Endothelial cell (in vitro differentiated cells): ENCODE results near the gene RNF103. TPM values are rescaled to one million over a fixed set of nuclear protein-coding genes. Genes with fewer than 3 reads are reported as not detected.
"Not testable (repeated sequence)": the region's sequence is repeated elsewhere in the genome, so short reads cannot be mapped to it uniquely, and the experiment has no call there.

Experiments
- DNase-seq: peaks from one replicate; pipeline ENCODE4 v3.0.0; 2021; ENCODE audit warnings: low spot score
- H3K27ac Mint-ChIP-seq: one replicate; pipeline ENCODE4 v1.8.0; 2021; ENCODE audit warnings: mixed read lengths, inconsistent platforms; ENCODE audit not compliant: unreplicated experiment
- H3K27me3 Mint-ChIP-seq: one replicate; pipeline ENCODE4 v1.8.0; 2021; ENCODE audit warnings: mild to moderate bottlenecking, moderate library complexity, mixed read lengths, inconsistent platforms; ENCODE audit not compliant: unreplicated experiment
- H3K36me3 Mint-ChIP-seq: one replicate; pipeline ENCODE4 v1.8.0; 2021; ENCODE audit warnings: mild to moderate bottlenecking, low read depth, mixed read lengths, inconsistent platforms; ENCODE audit not compliant: unreplicated experiment
- H3K4me1 Mint-ChIP-seq: one replicate; pipeline ENCODE4 v1.8.0; 2021; ENCODE audit warnings: mild to moderate bottlenecking, mixed read lengths, inconsistent platforms; ENCODE audit not compliant: unreplicated experiment
- H3K4me3 Mint-ChIP-seq: one replicate; pipeline ENCODE4 v1.8.0; 2021; ENCODE audit warnings: mild to moderate bottlenecking, mixed read lengths, inconsistent platforms; ENCODE audit not compliant: unreplicated experiment
- H3K9me3 Mint-ChIP-seq: one replicate; pipeline ENCODE4 v1.8.0; 2021; ENCODE audit warnings: mixed read lengths, inconsistent platforms; ENCODE audit not compliant: unreplicated experiment
- CTCF ChIP-seq: fragments of 200-600 bp; sonication (generic); IDR thresholded peaks from one replicate; pipeline ENCODE4 v1.5.0; 2021; ENCODE audit warnings: antibody characterized with exemption; ENCODE audit not compliant: unreplicated experiment
- long read RNA-seq: library from polyadenylated mRNA; unstranded; transcript quantifications from one replicate; pipeline ENCODE4 v2.0.0, GENCODE V29; 2020; ENCODE audit not compliant: unreplicated experiment
- total RNA-seq: library from RNA; stranded (reverse); fragmentation: NEBNext Ultra II Directional; extraction: Animal tissue kit (Norgen Biotek cat#: 25700); gene quantifications from one replicate; pipeline ENCODE4 v1.2.1, GENCODE V29; 2021; ENCODE audit not compliant: unreplicated experiment

RNF103 gene
- total RNA-seq, result 31.9 TPM
- long read RNA-seq, partial matches to known transcripts, result 0 of 4 reads
- long read RNA-seq, other reads (novel, unspliced or antisense), result 0 of 4 reads

DNA sequence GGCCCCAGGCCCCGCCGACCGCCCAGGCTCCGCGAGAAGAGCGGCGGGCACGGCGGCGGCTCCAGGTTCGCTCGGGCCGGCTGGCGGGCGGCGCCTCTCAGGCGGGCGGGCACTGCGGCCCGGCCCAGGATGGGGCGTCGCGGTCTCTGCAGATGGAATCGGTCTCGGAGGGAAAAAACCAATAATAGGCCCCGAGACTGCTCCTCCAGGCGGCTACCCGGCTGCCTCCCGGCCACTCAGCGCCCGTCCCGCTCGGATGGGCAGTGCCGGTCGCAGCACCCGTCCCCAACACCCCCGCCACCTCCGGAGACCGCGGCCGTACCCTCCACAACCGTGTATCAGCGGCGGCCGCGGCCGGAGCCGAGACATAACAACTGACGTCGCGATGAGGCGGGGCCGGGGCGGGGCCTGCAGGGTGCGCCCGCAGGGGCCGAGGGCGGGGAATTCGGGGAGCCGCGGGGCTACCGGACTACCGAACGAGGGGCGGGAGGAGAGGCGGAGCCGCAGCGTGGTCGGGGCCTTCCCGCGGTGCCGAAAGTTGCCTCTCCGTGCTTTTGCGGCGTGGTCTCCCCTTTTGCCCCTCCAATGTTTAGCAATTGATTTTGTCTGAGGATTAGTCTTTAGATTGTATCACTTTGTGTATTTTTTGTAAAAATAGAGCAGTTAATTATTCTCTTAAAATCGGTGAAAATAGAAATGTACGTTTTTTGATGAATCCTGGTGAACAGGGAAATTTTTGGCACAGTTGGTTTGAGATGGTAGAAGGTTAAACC, at the start of gene RNF103:
Gene RNF103, minus strand, starts transcription at position 372 of the 773 bp plus-strand sequence. CDS start 979 bp downstream, outside the sequence.
- Mint-ChIP-seq H3K36me3 (no peaks in the 10 kb centered on the region), H3K27me3 (peaks cover 9% of the 10 kb centered on the region), H3K9me3 (no peaks in the 10 kb centered on the region), H3K27ac (peak within 1 kb of the TSS; percentile 90), H3K4me1 (peaks cover 5% of the 10 kb centered on the region), H3K4me3 (peak within 1 kb of the TSS; percentile 88)
- TF ChIP-seq CTCF, result no peak
- peak; percentile 94 for DNase-seq

DNA sequence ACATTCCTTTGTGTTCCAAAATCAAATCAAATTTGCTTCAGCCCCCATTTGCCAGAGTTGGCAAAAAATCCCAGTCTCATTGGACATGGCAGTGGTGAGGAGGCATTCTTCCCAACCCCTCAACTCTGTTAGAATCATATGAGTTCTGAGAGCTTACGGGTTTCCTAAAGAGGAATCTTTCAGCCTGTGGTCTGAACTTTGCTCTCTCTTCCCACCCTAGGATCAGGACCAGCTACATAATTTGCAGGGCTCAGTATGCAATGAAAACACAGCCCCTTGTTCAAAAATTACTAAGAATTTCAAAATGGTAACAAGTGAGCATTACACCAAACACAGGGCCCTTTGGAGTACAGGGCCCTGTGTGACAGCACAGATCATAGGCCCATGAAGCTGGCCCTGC, 49.3 kb upstream of the RNF103 start:
- DNase-seq, result no peak
- no peaks in the 10 kb centered on the region for H3K9me3 Mint-ChIP-seq
- no peak for TF ChIP-seq CTCF

GRCh38 chr2:86672027-86672545, 48.4 kb upstream of the RNF103 start:
- no peak overlapping the region for H3K4me3 Mint-ChIP-seq
- H3K4me1 Mint-ChIP-seq, result peaks cover 9% of the 10 kb centered on the region
- no peaks in the 10 kb centered on the region for H3K9me3 Mint-ChIP-seq
- H3K27ac Mint-ChIP-seq, result no peak overlapping the region
- no peak for DNase-seq
- H3K27me3 Mint-ChIP-seq, result peaks cover 2% of the 10 kb centered on the region
- H3K36me3 Mint-ChIP-seq, result no peaks in the 10 kb centered on the region
- TF ChIP-seq CTCF, result no peak

More for the DNA sequence above, 49.3 kb upstream of the RNF103 start:
- Mint-ChIP-seq H3K4me1 (peaks cover 13% of the 10 kb centered on the region), H3K36me3 (no peaks in the 10 kb centered on the region), H3K4me3 (no peak overlapping the region), H3K27ac (no peak overlapping the region), H3K27me3 (peaks cover 2% of the 10 kb centered on the region)

GRCh38 chr2:86671337-86671981, 47.8 kb upstream of the RNF103 start:
- no peak for TF ChIP-seq CTCF
- Mint-ChIP-seq H3K36me3 (no peaks in the 10 kb centered on the region), H3K9me3 (no peaks in the 10 kb centered on the region), H3K27me3 (peaks cover 2% of the 10 kb centered on the region), H3K27ac (no peak overlapping the region), H3K4me3 (no peak overlapping the region), H3K4me1 (peaks cover 9% of the 10 kb centered on the region)
- DNase-seq, result no peak

DNA sequence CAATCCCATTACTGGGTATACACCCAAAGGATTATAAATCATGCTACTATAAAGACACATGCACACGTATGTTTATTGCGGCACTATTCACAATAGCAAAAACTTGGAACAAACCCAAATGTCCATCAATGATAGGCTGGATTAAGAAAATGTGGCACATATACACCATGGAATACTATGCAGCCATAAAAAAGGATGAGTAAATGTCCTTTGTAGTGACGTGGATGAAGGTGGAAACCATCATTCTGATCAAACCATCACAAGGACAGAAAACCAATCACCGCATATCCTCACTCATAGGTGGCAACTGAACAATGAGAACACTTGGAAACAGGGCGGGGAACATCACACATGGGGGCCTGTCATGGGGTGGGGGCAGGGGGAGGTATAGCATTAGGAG, 45.7 kb upstream of the RNF103 start:
- not testable (repeated sequence) for H3K27ac Mint-ChIP-seq, H3K4me3 Mint-ChIP-seq, H3K4me1 Mint-ChIP-seq, H3K9me3 Mint-ChIP-seq, DNase-seq, H3K36me3 Mint-ChIP-seq, H3K27me3 Mint-ChIP-seq
